PFSK-1 (cell line): ENCODE measurements around the gene TNS4.

Experiments used
- POLR2AphosphoS5 ChIP-seq: IDR thresholded peaks from 2 replicates; pipeline ENCODE4 v1.6.1; 2012; ENCODE audit warnings: low read depth, mild to moderate bottlenecking, control low read depth, low read length, moderate library complexity
- SIN3A ChIP-seq: IDR thresholded peaks from 2 replicates; pipeline ENCODE4 v1.6.1; 2012; ENCODE audit warnings: mild to moderate bottlenecking, low read length, moderate library complexity, borderline replicate concordance; ENCODE audit not compliant: insufficient read depth
- TAF1 ChIP-seq: IDR thresholded peaks from 2 replicates; pipeline ENCODE4 v1.6.1; 2012; ENCODE audit warnings: low read length, control low read depth, borderline replicate concordance; ENCODE audit not compliant: insufficient read depth

DNA sequence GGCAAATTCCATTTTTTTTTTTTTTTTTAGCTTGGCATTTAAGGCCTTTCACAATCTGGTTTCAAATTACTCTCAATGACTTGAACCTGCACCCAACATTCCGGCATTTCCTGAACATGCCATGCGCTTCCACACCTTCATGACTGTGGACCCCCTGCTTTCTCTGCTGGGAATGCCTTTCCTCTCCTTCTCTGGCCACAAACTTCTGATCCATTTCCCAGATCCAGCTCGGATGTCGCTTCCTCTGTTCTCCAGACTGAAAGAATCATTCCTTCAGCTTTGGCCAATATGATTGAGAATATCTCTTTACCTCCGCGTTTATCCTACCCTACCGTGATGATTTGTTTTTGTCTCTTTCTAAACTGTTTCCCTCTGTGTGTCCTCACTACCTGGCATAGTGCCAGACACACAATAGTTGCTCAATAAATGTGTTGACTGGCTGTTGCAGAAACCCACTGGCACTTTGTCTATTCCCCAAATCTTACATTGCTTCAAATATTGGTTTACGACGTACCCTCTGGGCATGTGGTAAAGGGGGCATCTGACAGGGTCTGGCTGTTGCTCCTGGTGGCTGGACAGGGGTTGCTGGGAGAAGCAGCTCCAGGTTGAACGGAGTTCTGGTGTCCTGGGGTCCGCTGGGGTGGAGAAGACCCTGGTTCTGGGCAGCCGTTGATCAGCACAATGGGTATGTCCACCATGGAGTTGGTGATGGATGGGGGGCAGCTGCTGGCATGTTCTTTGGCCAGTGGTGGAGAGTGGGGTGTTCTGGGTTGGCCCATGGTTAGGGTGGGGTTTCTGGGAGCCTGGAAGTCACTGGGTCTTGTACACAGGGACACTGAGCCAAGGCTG is 14.7 kb downstream of the TNS4 start:
- TF ChIP-seq POLR2AphosphoS5 (no peak), TAF1 (no peak), SIN3A (no peak)
